Measurements from ENCODE around the gene CCDC192. TPM values are rescaled to one million over a fixed set of nuclear protein-coding genes. Genes with fewer than 3 reads are reported as not detected.
A peak's percentile ranks its signal among the peaks of the same experiment; 100 is the strongest.

Gene CCDC192
- total RNA-seq, 4 donors from 2014 or later: 0.33 to 1.7 (median 1.1) TPM

DNA sequence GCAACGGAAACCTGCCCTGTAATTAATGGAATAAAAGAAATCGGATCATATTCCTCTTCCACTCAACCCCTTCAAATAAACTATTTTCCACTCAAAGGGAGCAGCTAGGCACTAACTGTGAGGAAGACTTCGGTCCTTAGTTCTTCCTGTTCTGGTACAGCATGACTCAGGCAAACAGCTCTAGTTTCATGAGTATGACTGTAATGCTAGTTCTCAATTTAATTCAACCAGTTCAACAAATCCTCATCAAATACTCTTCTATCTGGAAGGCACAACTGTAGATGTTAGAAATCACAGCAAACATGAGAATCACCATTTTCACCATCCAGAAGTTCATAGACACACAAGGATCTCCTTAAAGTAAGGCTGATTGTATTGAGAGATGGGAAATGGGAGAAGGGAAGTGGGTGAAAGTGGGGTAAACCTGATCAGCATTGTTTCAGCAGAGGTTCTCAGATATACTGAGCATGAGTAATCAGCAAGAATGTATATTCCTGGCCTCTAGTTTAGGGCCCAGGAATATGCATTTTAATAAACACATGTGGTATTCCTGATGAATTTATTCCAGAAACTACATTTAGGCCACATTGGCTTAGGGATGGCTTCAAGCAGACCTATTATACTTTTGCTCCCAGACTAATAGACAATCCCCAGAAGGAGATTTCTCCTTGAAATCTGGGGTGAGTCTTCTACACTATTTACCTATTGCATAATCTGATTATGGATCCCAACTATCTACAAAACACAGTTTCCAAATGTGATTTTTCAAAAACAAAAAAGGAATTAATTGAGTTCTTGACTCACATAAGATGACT, 239.3 kb downstream of the CCDC192 start:
- 78% methylated on average over 3 of the region's 3 CpGs for WGBS
- no peaks in the 10 kb centered on the region for H3K27me3 ChIP-seq
- no peak overlapping the region for H3K27ac ChIP-seq (replicated peaks in 1 of 4)
- no peak overlapping the region for H3K4me3 ChIP-seq
- H3K36me3 ChIP-seq: no peaks in the 10 kb centered on the region
- no peaks in the 10 kb centered on the region for H3K9me3 ChIP-seq
- no peaks in the 10 kb centered on the region for H3K4me1 ChIP-seq
- DNase-seq (ENCODE audit: extremely low spot score): peak; percentile 5
- TF ChIP-seq, protein P1, sequence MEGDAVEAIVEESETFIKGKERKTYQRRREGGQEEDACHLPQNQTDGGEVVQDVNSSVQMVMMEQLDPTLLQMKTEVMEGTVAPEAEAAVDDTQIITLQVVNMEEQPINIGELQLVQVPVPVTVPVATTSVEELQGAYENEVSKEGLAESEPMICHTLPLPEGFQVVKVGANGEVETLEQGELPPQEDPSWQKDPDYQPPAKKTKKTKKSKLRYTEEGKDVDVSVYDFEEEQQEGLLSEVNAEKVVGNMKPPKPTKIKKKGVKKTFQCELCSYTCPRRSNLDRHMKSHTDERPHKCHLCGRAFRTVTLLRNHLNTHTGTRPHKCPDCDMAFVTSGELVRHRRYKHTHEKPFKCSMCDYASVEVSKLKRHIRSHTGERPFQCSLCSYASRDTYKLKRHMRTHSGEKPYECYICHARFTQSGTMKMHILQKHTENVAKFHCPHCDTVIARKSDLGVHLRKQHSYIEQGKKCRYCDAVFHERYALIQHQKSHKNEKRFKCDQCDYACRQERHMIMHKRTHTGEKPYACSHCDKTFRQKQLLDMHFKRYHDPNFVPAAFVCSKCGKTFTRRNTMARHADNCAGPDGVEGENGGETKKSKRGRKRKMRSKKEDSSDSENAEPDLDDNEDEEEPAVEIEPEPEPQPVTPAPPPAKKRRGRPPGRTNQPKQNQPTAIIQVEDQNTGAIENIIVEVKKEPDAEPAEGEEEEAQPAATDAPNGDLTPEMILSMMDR (IDR thresholded peaks at IDR 0.05): no peak
- TF ChIP-seq EP300 (IDR thresholded peaks at IDR 0.05): no peak
- intact Hi-C loops (cut with DNase I): no loop called here

DNA sequence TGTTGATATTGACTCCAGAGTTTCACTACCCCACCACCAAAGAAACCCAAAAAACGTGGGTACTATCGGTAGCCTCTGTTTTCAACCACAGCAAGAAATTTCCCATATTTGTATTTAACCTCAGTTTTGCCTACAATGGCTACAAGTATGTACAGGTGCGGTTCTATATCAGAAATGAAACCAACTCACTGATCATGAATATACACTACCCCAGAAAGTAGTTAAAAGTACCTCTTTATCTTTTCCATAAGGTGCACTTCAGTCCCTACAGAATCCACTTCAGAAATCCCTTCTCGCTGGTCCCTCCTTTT, 239.8 kb downstream of the CCDC192 start:
- TF ChIP-seq POLR2AphosphoS5 (IDR thresholded peaks at IDR 0.05) (no peak), EP300 (IDR thresholded peaks at IDR 0.05) (no peak), POLR2A (IDR thresholded peaks at IDR 0.05; ENCODE audit: low read depth) (no peak)
- TF ChIP-seq, protein P1 (IDR thresholded peaks at IDR 0.05): no peak
- 90% methylated on average over 4 of the region's 4 CpGs for WGBS

DNA sequence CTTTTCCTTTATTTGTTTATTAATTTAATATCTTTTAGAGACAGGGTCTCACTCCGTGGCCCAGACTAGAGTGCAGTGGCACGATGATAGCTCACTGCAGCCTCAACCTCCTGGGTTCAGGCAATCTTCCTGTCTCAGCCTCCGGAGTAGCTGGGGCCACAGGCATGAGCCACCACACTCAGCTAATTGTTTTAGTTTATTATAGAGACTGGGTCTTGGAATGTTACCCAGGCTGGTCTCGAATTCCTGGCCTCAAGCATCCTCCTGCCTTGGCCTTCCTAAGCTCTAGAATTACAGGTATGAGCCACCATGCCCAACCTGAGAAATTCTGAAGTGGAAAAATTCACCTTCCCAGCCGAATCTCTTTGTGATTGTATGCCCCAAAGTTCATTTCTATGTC, 240.9 kb downstream of the CCDC192 start:
- Histone ChIP-seq H3K4me3 (no peak overlapping the region), H3K9me3 (no peaks in the 10 kb centered on the region), H3K4me1 (no peaks in the 10 kb centered on the region), H3K27me3 (no peaks in the 10 kb centered on the region), H3K27ac (replicated peaks in 1 of 4) (no peak overlapping the region), H3K36me3 (no peaks in the 10 kb centered on the region)
- no peak for DNase-seq (ENCODE audit: extremely low spot score)
- intact Hi-C loops (cut with DNase I): no loop called here
- 78% methylated on average over 5 of the region's 5 CpGs for WGBS
- TF ChIP-seq POLR2A (IDR thresholded peaks at IDR 0.05; ENCODE audit: low read depth) (no peak), EP300 (IDR thresholded peaks at IDR 0.05) (no peak), POLR2AphosphoS5 (IDR thresholded peaks at IDR 0.05) (no peak)
- TF ChIP-seq, protein P1 (IDR thresholded peaks at IDR 0.05): no peak

More for the DNA sequence above, 239.8 kb downstream of the CCDC192 start:
- no peak overlapping the region for H3K4me3 ChIP-seq
- H3K27me3 ChIP-seq: no peaks in the 10 kb centered on the region
- intact Hi-C loops (cut with DNase I): no loop called here
- no peak overlapping the region for H3K27ac ChIP-seq (replicated peaks in 1 of 4)
- H3K9me3 ChIP-seq: no peaks in the 10 kb centered on the region
- H3K4me1 ChIP-seq: no peaks in the 10 kb centered on the region
- no peaks in the 10 kb centered on the region for H3K36me3 ChIP-seq
- peak; percentile 78 for DNase-seq (ENCODE audit: extremely low spot score)

DNA sequence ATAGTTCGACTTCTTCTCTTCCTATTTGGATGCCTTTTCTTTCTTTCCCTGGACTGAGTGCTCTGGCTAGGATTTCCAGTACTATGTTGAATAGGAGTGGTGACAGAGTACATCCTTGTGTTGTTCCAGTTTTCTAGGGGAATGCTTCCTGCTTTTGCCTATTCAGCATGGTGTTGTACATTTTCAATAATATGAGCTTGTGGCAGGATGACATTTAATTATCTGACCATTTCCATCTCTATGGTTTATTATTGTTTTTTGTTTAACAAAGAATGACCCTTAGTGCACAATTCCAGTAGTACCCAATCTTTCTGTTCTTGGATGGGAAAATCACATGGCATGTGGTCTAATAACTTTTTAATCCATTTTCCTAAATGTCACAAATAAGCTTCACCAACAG, 244.8 kb downstream of the CCDC192 start:
- peak; percentile 0 for DNase-seq (ENCODE audit: extremely low spot score)
- Histone ChIP-seq H3K4me1 (no peaks in the 10 kb centered on the region), H3K36me3 (no peaks in the 10 kb centered on the region), H3K27me3 (no peaks in the 10 kb centered on the region), H3K4me3 (no peak overlapping the region), H3K27ac (replicated peaks in 1 of 4) (no peak overlapping the region), H3K9me3 (no peaks in the 10 kb centered on the region)
- WGBS: 100% methylated on average over 1 of the region's 1 CpG
- TF ChIP-seq POLR2A (IDR thresholded peaks at IDR 0.05; ENCODE audit: low read depth) (no peak), EP300 (IDR thresholded peaks at IDR 0.05) (no peak), POLR2AphosphoS5 (IDR thresholded peaks at IDR 0.05) (no peak)
- TF ChIP-seq, protein P1 (IDR thresholded peaks at IDR 0.05): no peak
- intact Hi-C loops (cut with DNase I): no loop called here

All from esophagus muscularis mucosa (tissue), 4 donors.